ENCODE measurements around the gene CSAG2.
"Not testable (repeated sequence)": the region's sequence is repeated elsewhere in the genome, so short reads cannot be mapped to it uniquely, and the experiment has no call there.

The CSAG2 gene

GRCh38 chrX:152709173-152709572, at the start of gene CSAG2:
TSS of gene CSAG2 (minus strand) at chrX:152709273. CDS start at chrX:152709112, 161 bp downstream.
- DNase-seq: not testable (repeated sequence)

- not testable (repeated sequence) for DNase-seq
These were observed 45.8 kb upstream of the CSAG2 start for GRCh38 chrX:152754871-152755270.

GRCh38 chrX:152753686-152754650, 44.9 kb upstream of the CSAG2 start, which contains the start of gene MAGEA2:
TSS of gene MAGEA2 (minus strand) at chrX:152753842. CDS start at chrX:152751363, 2,479 bp downstream.
- not testable (repeated sequence) for DNase-seq

GRCh38 chrX:152738560-152738959, 29.5 kb upstream of the CSAG2 start:
- no peak for DNase-seq

- DNase-seq: not testable (repeated sequence)
These were observed 27.5 kb upstream of the CSAG2 start for GRCh38 chrX:152736528-152736927.

GRCh38 chrX:152735860-152736511, 26.9 kb upstream of the CSAG2 start:
- no peak for DNase-seq

- no peak for DNase-seq
These were observed 26.0 kb upstream of the CSAG2 start for GRCh38 chrX:152735101-152735500.

- DNase-seq: not testable (repeated sequence)
These were observed 25.2 kb upstream of the CSAG2 start for GRCh38 chrX:152734143-152734858.

- no peak for DNase-seq
These were observed 24.3 kb upstream of the CSAG2 start, which contains the start of the genes CSAG1 and MAGEA12 for GRCh38 chrX:152733261-152733975. TSS of gene CSAG1 (minus strand) at chrX:152733721. CDS start at chrX:152732460, 1,261 bp downstream. TSS of gene MAGEA12 (plus strand) at chrX:152733757. CDS start at chrX:152736162, 2,405 bp downstream.

GRCh38 chrX:152725409-152725808, 16.3 kb upstream of the CSAG2 start:
- no peak for DNase-seq

GRCh38 chrX:152713815-152714787, 5.0 kb upstream of the CSAG2 start, which contains the start of gene MAGEA2B:
TSS of gene MAGEA2B (plus strand) at chrX:152714628. CDS start at chrX:152717107, 2,479 bp downstream.
- DNase-seq: not testable (repeated sequence)

GRCh38 chrX:152713195-152713594, 4.1 kb upstream of the CSAG2 start:
- not testable (repeated sequence) for DNase-seq

GRCh38 chrX:152706500-152706899, 2.6 kb downstream of the CSAG2 start:
- DNase-seq: not testable (repeated sequence)

- DNase-seq: not testable (repeated sequence)
These were observed 8.7 kb downstream of the CSAG2 start for GRCh38 chrX:152700390-152700789.

GRCh38 chrX:152697952-152698931, 10.8 kb downstream of the CSAG2 start, which contains the start of gene MAGEA3:
TSS of gene MAGEA3 (plus strand) at chrX:152698794. CDS start at chrX:152700833, 2,039 bp downstream.
- not testable (repeated sequence) for DNase-seq

GRCh38 chrX:152681012-152681411, 28.1 kb downstream of the CSAG2 start:
- not testable (repeated sequence) for DNase-seq

- DNase-seq: not testable (repeated sequence)
These were observed 34.4 kb downstream of the CSAG2 start for GRCh38 chrX:152674652-152675051.

GRCh38 chrX:152674135-152674534, 34.9 kb downstream of the CSAG2 start:
- DNase-seq: no peak

GRCh38 chrX:152663086-152663485, 46.0 kb downstream of the CSAG2 start:
- no peak for DNase-seq

All from CD4-positive, alpha-beta T cell treated with Interleukin-10 for 1 hour (primary cell).